Neural progenitor cell (in vitro differentiated cells): ENCODE results near the gene ZNF451. TPM values are rescaled to one million over a fixed set of nuclear protein-coding genes. Genes with fewer than 3 reads are reported as not detected.

Source experiments
- DNase-seq: peaks from one replicate; pipeline ENCODE4 v3.0.0-alpha.2; 2016; ENCODE audit warnings: low spot score
- H2AFZ ChIP-seq: fragments of 200-600 bp; sonication (generic); replicated peaks from 2 replicates; pipeline ENCODE4 v1.6.1; 2016; ENCODE audit warnings: antibody characterized with exemption
- H3F3A ChIP-seq: fragments of 200-600 bp; sonication (generic); 2 replicates; pipeline ENCODE4 v1.6.1; 2016; ENCODE audit warnings: antibody characterized with exemption, low read depth
- H3K27ac ChIP-seq: fragments of 200-600 bp; sonication (generic); 2 replicates; pipeline ENCODE4 v1.5.1; 2016; ENCODE audit warnings: mild to moderate bottlenecking
- H3K27me3 ChIP-seq: fragments of 200-600 bp; sonication (generic); 2 replicates; pipeline ENCODE4 v1.6.1; 2016; ENCODE audit warnings: mild to moderate bottlenecking, moderate library complexity
- H3K36me3 ChIP-seq: fragments of 200-600 bp; sonication (generic); 2 replicates; pipeline ENCODE4 v1.5.1; 2016
- H3K4me1 ChIP-seq: fragments of 200-600 bp; sonication (generic); 2 replicates; pipeline ENCODE4 v1.6.1; 2016; ENCODE audit warnings: mixed run types
- H3K4me2 ChIP-seq: fragments of 200-600 bp; sonication (generic); 2 replicates; pipeline ENCODE4 v1.6.1; 2016
- H3K4me3 ChIP-seq: fragments of 200-600 bp; sonication (generic); 2 replicates; pipeline ENCODE4 v1.5.1; 2016
- H3K79me2 ChIP-seq: fragments of 200-600 bp; sonication (generic); 2 replicates; pipeline ENCODE4 v1.6.1; 2016; ENCODE audit warnings: low read depth
- H3K9ac ChIP-seq: fragments of 200-600 bp; sonication (generic); 2 replicates; pipeline ENCODE4 v1.6.1; 2016
- H3K9me3 ChIP-seq: fragments of 200-600 bp; sonication (generic); 2 replicates; pipeline ENCODE4 v1.5.1; 2016; ENCODE audit warnings: low read depth
- H4K20me1 ChIP-seq: fragments of 200-600 bp; sonication (generic); 2 replicates; pipeline ENCODE4 v1.6.1; 2016; ENCODE audit warnings: low read depth
- H3K27ac Mint-ChIP-seq: 3 replicates; pipeline ENCODE4 v1.8.0; 2021; ENCODE audit warnings: mixed read lengths
- H3K27me3 Mint-ChIP-seq: 2 replicates; pipeline ENCODE4 v1.8.0; 2022; ENCODE audit warnings: low read depth, mild to moderate bottlenecking, inconsistent platforms, moderate library complexity, mixed read lengths; ENCODE audit not compliant: insufficient read depth
- H3K36me3 Mint-ChIP-seq: 3 replicates; pipeline ENCODE4 v1.8.0; 2021; ENCODE audit warnings: mixed read lengths
- H3K4me1 Mint-ChIP-seq: 3 replicates; pipeline ENCODE4 v1.8.0; 2021; ENCODE audit warnings: mixed read lengths
- H3K4me3 Mint-ChIP-seq: 3 replicates; pipeline ENCODE4 v1.8.0; 2021; ENCODE audit warnings: mild to moderate bottlenecking, moderate library complexity, mixed read lengths
- H3K9me3 Mint-ChIP-seq: 3 replicates; pipeline ENCODE4 v1.8.0; 2020; ENCODE audit warnings: mixed read lengths
- EZH2 ChIP-seq: fragments of 200-600 bp; sonication (generic); IDR thresholded peaks from 2 replicates; pipeline ENCODE4 v1.6.1; 2017; ENCODE audit warnings: antibody characterized with exemption, mild to moderate bottlenecking, moderate library complexity
- EZH2phosphoT487 ChIP-seq: fragments of 200-600 bp; sonication (generic); IDR thresholded peaks from 2 replicates; pipeline ENCODE4 v1.6.1; 2017; ENCODE audit warnings: antibody characterized with exemption
- total RNA-seq: library from RNA; depleted of rRNA; stranded (reverse); fragments of >200 nt; gene quantifications from 2 replicates; pipeline ENCODE4 v1.2.3, GENCODE V29; 2015; ENCODE audit warnings: low replicate concordance
- TF ChIP-seq, protein P1 (sequence below): fragments of 200-600 bp; sonication (generic); IDR thresholded peaks from 2 replicates; pipeline ENCODE4 v1.5.1; 2017; ENCODE audit warnings: antibody characterized with exemption, mild to moderate bottlenecking

Gene ZNF451
- total RNA-seq, 1 donor from 2014 or later = 126 TPM

- Histone ChIP-seq H3K27ac (no peak overlapping the region), H3K4me3 (no peak overlapping the region), H2AFZ (no peak overlapping the region), H3K4me2 (no peak overlapping the region), H3K27me3 (no peaks in the 10 kb centered on the region), H3K79me2 (peaks cover 98% of the 10 kb centered on the region), H3F3A (no peaks in the 10 kb centered on the region), H3K36me3 (peaks cover 36% of the 10 kb centered on the region), H4K20me1 (peaks cover 65% of the 10 kb centered on the region), H3K4me1 (no peaks in the 10 kb centered on the region), H3K9me3 (no peaks in the 10 kb centered on the region), H3K9ac (no peak overlapping the region)
- no peaks in the 10 kb centered on the region for H3K4me1 Mint-ChIP-seq
- peaks cover 69% of the 10 kb centered on the region for H3K36me3 Mint-ChIP-seq
- H3K27me3 Mint-ChIP-seq = peaks cover 3% of the 10 kb centered on the region
- no peak for DNase-seq
- no peaks in the 10 kb centered on the region for H3K9me3 Mint-ChIP-seq
- H3K27ac Mint-ChIP-seq = no peak overlapping the region
- no peak overlapping the region for H3K4me3 Mint-ChIP-seq
- TF ChIP-seq EZH2phosphoT487 (no peak), EZH2 (no peak)
- TF ChIP-seq, protein P1, sequence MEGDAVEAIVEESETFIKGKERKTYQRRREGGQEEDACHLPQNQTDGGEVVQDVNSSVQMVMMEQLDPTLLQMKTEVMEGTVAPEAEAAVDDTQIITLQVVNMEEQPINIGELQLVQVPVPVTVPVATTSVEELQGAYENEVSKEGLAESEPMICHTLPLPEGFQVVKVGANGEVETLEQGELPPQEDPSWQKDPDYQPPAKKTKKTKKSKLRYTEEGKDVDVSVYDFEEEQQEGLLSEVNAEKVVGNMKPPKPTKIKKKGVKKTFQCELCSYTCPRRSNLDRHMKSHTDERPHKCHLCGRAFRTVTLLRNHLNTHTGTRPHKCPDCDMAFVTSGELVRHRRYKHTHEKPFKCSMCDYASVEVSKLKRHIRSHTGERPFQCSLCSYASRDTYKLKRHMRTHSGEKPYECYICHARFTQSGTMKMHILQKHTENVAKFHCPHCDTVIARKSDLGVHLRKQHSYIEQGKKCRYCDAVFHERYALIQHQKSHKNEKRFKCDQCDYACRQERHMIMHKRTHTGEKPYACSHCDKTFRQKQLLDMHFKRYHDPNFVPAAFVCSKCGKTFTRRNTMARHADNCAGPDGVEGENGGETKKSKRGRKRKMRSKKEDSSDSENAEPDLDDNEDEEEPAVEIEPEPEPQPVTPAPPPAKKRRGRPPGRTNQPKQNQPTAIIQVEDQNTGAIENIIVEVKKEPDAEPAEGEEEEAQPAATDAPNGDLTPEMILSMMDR = no peak
Measured at GRCh38 chr6:57104336-57104735, 14.3 kb downstream of the ZNF451 start.

DNA sequence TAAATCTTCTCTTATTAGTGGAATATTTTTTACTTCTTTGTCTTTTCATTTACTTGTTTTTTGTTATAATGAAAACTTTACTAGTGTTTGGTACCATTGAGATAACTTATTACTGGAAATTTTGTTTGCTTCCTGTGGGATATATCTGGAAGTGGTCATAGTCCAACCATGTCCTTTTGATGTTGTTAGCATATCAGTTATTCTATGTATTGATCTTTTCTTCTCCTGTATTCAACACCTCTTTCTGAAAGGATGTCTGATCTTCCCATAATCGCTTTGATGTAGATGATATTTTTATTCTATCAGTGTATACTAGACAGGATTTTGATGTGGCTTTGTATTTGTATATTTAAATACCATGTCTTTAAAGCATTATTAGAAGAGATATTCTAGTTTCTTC is 17.0 kb downstream of the ZNF451 start:
- DNase-seq = no peak
- peaks cover 2% of the 10 kb centered on the region for H3K9me3 Mint-ChIP-seq
- no peaks in the 10 kb centered on the region for H3K4me1 Mint-ChIP-seq
- peaks cover 55% of the 10 kb centered on the region for H3K36me3 Mint-ChIP-seq
- no peak overlapping the region for H3K4me2 ChIP-seq
- no peak overlapping the region for H3K27ac Mint-ChIP-seq
- no peaks in the 10 kb centered on the region for H3K9me3 ChIP-seq
- no peaks in the 10 kb centered on the region for H3K4me1 ChIP-seq
- H3K27me3 ChIP-seq = no peaks in the 10 kb centered on the region
- H4K20me1 ChIP-seq = peaks cover 54% of the 10 kb centered on the region
- no peak overlapping the region for H3K4me3 Mint-ChIP-seq
- no peak overlapping the region for H2AFZ ChIP-seq
- H3K36me3 ChIP-seq = peaks cover 20% of the 10 kb centered on the region
- no peaks in the 10 kb centered on the region for H3F3A ChIP-seq
- H3K9ac ChIP-seq = no peak overlapping the region
- TF ChIP-seq, protein P1 = no peak
- TF ChIP-seq EZH2 = no peak
- TF ChIP-seq EZH2phosphoT487 = no peak
- no peak overlapping the region for H3K27ac ChIP-seq
- peaks cover 98% of the 10 kb centered on the region for H3K79me2 ChIP-seq
- no peak overlapping the region for H3K4me3 ChIP-seq
- H3K27me3 Mint-ChIP-seq = peaks cover 3% of the 10 kb centered on the region

GRCh38 chr6:57108691-57109090 is 18.7 kb downstream of the ZNF451 start:
- H3K27me3 ChIP-seq = no peaks in the 10 kb centered on the region
- H3K27ac Mint-ChIP-seq = no peak overlapping the region
- H4K20me1 ChIP-seq = peaks cover 42% of the 10 kb centered on the region
- H3K4me3 ChIP-seq = no peak overlapping the region
- no peak overlapping the region for H3K4me2 ChIP-seq
- H3K9me3 ChIP-seq = no peaks in the 10 kb centered on the region
- no peaks in the 10 kb centered on the region for H3F3A ChIP-seq
- peaks cover 44% of the 10 kb centered on the region for H3K36me3 Mint-ChIP-seq
- TF ChIP-seq EZH2 (no peak), EZH2phosphoT487 (no peak)
- TF ChIP-seq, protein P1 = no peak
- no peak for DNase-seq
- H3K27me3 Mint-ChIP-seq = peaks cover 3% of the 10 kb centered on the region
- peaks cover 98% of the 10 kb centered on the region for H3K79me2 ChIP-seq
- H2AFZ ChIP-seq = no peak overlapping the region
- H3K9ac ChIP-seq = no peak overlapping the region
- no peaks in the 10 kb centered on the region for H3K4me1 ChIP-seq
- peaks cover 5% of the 10 kb centered on the region for H3K36me3 ChIP-seq
- H3K9me3 Mint-ChIP-seq = peaks cover 2% of the 10 kb centered on the region
- H3K4me1 Mint-ChIP-seq = no peaks in the 10 kb centered on the region
- no peak overlapping the region for H3K27ac ChIP-seq
- no peak overlapping the region for H3K4me3 Mint-ChIP-seq
